GM18498 (cell line): ENCODE results near the gene KLC3.
"Not testable (repeated sequence)": the region's sequence is repeated elsewhere in the genome, so short reads cannot be mapped to it uniquely, and the experiment has no call there.

ENCODE experiments used
- ATAC-seq: cut with Tn5 transposase; IDR thresholded peaks from one replicate; pipeline ENCODE4 v1.9.1; 2021; ENCODE audit warnings: mild to moderate bottlenecking, moderate library complexity; ENCODE audit not compliant: unreplicated experiment

The KLC3 gene

DNA sequence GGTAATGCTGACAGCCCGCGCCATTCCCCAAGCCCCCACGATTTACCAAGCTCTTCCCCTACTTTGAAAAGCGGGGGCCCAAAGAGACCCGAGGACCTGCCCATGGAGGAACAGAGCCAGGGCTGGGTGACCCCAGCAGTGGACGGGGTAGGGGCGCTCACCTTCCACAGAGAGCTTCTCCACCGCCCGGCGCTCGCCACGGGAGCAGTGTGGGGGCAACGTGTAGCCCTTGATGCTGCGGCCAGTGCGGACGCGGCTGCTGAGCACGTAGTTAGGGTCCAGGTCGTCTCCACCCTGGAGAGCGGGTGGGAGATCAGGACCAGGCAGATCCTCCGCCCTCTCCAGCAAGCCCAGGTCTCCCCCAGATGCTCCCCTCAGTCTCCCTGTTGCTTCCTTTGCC is 25.2 kb upstream of the KLC3 start:
- ATAC-seq = no peak

DNA sequence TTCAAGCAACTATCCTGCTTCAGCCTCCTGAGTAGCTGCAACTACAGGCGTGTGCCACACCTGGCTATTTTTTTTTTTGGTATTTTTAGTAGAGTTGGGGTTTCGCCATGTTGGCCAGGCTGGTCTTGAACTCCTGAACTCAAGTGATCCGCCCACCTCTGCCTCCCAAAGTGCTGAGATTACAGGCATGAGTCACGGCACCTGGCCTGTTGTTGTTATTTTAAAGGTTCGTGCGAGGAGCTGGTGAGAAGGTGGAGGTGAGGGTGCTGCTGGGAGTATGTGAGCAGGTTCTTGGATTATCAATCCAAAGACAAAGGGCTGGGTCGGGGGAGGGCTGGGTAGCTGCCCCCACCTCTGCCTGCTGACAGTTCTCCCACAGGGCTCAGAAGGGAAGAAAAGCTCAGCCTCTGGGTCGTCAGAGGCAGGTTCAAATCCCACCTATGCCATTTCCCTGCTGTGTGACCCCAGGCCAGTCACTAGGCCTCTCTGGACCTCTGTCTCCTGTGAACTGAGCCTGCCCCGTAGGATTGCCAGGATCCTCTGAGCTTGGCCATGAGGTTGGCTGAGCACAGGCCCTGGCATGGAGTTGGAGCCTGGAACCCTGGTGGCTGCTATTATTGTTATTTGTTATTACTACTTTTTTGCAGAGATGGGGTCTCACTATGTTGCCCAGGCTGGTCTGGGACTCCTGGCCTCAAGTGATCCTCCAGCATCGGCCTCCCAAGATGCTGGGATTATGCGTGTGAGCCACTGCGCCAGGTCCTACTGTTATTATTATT is 19.4 kb upstream of the KLC3 start:
- ATAC-seq = no peak

DNA sequence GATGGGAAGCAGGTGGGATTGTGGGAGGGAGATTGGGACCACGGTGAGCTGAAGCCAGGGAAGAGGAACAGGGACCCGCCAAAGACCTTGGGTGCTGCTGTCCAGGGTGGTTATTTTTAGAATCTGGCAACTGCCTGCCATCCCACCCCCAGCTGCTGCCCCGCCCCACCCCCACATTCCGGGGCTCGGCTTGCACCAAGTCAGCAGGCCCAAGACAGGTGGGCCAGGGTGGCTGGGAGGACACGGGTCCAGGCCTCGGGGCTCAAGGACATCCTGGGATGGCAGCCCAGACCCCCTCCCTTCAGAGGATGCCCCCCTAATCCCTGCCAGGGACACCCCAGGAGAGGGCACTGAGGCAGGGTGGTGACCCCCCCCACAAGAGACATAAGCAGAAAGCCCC is 18.7 kb upstream of the KLC3 start:
- ATAC-seq = no peak

DNA sequence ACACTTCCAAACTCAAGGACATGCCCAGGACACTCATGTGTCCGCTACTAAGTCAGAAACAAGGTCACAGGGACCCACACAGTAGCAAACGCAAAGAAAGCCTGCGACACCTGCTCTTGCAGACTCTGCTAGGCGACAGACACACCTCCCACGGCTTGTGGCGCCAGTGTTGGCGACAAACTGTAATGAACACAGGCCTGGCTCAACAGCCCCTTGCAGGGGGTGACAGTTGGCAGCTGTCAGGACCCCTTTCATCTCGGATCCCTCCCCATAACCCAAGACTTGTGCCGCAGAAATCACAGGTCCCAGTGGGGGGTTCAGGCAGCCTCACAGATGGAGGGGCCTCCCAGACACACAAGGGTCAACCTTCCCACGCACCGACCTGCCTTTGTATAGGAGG is 18.2 kb upstream of the KLC3 start:
- ATAC-seq = no peak

DNA sequence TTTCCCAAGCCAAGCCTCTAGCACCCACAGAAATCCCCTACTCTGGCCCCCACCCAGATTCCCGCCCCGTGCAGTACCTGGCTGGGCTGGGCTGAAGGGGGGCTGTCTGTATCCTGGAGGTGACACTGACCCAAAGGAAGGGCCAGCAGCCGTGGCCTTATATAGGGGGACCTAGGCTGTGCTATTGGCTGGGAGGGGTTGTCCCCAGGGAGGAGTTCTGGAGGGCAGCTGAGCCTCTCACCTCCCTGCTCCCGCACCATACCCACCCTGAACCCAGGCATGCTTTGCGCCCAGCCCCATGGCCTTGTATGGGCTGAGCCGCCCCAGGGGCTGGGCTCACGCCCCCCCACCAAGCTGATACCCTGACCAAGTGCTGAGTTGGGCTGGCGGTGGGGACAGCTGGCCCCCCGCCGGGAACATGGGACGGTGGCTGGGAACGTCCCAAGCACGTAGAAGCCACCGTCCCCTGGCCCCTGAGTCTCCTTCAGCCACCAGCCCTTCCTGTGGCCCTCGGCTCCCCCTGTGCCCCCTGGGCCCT is 17.7 kb upstream of the KLC3 start, which contains the start of gene CKM:
Gene CKM, minus strand, starts transcription at position 132 of the 538 bp plus-strand sequence. CDS start 3,162 bp downstream, outside the sequence.
- ATAC-seq = no peak

DNA sequence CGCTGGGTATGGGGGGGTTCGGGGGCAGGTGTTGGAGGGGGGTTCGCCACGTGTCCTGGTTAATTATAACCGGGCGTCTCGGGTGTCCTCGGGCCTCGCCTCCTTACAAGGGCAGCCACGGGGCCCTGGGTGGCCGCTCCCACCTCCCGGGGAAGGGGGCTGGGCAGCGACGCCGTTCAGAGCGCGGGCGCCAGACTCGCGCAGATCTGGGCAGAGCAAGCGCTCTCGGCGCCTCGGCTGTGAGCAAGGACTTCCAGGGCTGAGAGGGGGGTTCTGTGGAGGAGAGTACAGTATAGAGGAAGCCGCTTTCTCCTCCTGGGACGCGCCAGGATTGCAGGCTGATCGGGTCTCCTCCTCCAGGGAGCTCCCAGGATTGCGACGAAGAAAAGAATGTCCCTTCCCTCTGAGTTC is 16.9 kb upstream of the KLC3 start:
- no peak for ATAC-seq

DNA sequence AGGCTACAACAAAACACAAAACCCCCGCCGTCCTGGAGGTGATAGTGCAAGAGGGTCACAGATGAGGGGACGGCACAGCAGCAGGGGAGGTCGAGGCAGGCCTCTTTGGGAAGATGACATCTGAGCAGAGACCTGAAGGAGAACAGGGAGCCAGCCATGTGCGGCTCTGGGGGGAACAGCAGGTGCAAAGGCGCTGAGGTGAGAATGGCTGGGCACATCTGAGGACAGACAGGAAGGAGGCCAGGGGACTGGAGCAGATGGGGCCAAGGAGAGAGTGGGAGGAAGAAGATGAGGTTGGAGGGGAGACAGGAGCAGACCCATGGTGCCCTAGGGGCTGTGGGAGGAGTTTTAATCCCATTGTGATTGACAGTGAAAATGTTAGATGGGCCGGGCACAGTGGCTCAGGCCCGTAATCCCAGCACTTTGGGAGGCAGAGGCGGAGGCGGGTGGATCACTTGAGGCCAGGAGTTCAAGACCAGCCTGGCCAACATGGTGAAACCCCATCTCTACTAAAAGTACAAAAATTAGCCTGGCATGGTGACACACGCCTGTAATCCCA is 16.1 kb upstream of the KLC3 start:
- no peak for ATAC-seq

DNA sequence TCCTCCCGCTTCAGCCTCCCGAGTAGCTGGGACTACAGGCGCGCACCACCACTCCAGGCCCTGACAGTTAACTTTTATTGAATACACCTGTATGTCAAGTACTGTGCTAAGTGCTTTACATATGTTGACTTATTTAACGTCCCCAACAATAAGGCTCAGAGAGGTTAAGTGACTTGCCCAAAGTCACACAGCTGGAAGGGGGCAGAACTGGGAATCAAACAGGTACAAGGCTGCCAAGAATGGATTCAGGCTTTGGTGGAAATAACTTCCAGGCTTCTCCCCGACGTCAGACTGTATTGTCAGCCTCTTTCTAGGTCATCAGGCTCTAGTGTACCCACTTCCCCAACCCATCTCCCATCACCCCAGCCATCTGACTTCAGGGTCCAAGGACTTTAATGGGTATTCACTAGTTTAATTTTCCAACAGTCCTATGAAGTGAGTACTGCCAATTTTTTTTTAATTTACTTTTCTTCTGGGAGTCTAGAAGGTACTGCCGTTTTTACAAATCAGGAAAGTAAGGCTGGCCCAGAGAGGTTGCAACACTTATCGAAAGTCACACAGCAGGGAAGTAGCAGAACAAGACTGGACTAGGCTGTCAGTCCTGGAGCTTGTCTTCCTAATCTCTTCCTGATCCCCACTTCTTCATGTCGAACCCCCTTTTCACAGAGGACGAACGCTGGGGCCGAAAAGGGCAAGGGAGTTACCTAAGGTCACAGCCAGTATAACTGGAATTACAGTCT is 13.0 kb upstream of the KLC3 start:
- no peak for ATAC-seq

DNA sequence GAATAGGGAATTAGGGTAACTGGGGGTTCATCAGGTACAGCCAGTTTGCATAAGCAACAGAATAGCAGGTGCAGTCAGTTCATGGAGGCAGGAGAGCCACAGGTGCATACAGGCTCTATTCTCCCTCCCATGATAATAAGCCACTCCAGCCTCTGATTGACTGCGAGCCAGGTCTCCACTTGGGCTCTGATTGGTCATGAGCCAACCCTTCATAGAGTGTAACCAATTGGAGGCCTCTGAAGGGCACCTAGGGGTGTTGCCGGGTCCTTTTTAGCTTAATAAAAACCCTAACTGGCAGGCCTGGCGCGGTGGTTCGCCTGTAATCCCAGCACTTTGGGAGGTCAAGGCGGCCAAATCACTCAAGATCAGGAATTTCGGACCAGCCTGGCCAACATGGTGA is 9.1 kb upstream of the KLC3 start:
- ATAC-seq = no peak

DNA sequence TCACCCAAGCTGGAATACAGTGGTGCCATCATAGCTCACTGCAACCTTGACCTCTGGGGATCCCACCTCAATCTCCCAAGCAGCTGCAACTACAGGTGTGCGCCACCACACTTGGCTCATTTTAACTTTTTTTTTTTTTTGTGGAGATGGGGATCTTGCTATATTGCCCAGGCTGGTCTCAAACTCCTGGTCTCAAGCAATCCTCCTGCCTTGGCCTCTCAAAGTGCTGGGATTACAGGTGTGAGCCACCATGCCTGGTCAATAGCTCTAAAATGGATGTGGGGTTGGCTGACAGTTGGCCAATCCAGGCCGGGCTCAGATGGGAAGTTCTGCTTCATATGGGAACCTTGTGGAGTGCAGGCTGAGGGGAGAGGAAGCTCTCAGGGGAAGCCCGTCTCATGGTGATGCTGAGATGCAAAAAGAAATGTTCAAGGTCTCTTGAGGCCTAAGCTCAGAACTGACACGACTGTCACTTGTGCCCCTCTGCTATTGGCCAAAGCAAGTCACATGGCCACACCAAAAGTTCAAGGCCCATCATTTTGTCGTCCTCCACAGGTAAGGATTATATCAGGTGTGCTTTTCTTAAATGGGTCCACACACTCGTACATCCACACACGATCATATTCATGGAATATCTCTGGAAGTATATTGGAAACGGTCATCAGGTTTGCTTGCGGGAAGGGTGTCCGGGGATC is 6.8 kb upstream of the KLC3 start:
- no peak for ATAC-seq

DNA sequence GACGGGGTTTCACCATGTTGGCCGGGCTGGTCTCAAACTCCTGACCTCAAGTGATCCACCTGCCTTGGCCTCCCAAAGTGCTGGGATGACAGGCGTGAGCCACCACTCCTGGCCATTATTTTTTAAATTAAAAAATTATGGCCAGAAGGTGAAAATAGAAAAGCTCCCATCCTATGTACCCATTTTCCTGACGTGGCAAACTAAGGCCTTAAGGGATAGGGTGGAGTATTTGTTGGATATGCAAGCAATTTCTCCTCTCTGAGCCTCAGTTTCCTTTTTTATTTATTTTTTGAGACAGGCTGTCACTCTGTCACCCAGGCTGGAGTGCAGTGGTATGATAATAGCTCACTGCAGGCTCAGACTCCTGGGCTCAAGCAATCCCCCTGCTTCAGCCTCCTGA is 5.7 kb upstream of the KLC3 start:
- not testable (repeated sequence) for ATAC-seq

DNA sequence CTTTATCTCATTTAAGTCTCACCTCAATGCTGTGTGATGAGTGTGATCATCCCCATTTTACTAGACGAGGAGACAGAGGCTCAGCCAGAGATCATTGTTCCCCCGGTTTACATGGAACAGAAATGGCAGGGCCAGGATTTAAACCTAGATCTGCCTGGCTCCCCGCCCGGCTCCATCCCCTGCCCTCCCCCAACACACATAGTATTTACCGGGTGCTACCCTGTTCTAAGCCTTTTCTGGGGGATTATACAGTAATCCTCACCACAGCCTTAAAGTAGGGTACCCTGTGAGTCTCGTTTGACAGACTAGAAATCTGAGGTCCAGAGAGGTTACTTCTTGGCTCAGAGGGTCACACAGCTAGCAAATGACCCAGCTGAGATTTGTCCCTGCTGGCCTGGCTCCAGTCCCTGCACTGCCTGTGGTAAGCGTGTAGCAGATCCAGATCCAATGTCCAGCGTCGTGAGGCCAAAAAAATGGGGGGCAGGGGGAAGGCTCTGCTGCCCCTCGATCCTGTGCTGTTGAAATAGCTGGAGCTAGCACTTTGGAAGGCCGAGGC is 3.8 kb upstream of the KLC3 start:
- ATAC-seq = no peak

DNA sequence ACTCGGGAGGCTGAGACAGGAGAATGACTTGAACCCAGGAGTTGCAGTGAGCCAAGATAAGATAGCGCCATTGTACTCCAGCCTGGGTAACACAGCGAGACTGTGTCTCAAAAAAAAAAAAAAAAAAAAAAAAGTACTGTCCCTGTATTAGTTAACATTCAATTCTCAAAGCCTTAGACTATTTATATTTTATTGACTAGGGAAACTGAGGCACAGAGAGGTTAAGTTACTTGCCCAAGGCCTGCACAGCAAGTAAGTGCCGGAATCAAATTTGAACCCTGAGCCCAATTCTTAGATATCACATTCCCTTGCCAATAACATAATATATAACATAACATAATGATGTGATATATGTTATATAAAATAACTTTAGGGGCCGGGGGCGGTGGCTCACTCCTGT is 921 bp upstream of the KLC3 start:
- ATAC-seq = no peak

DNA sequence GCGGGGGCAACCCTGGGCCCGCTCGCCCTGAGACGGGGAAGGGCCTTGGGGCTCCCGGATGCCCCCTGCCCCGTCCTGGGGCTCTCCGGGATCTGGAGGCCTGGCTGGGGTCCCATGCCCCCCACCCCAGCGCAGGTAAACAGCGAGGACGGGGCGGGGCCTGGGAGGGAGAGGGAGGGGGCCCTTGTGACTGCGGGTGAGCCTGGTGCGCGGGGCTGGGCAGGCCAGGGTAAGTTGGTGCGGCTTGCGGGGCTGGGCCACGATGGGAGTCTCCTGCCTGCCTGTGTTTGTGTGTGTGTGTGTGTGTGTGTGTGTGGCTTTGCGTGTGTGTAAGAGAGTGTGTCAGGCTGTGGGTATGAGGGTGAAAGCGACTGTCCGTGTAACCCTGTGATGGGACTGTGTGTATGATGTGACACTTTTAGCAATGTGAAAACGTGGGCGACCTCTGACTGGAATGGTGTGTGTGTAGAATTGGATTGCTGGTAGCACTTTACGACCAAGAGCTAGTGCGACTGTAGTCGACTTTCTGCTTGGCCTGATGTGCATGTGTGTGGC is 426 bp downstream of the KLC3 start:
- no peak for ATAC-seq

DNA sequence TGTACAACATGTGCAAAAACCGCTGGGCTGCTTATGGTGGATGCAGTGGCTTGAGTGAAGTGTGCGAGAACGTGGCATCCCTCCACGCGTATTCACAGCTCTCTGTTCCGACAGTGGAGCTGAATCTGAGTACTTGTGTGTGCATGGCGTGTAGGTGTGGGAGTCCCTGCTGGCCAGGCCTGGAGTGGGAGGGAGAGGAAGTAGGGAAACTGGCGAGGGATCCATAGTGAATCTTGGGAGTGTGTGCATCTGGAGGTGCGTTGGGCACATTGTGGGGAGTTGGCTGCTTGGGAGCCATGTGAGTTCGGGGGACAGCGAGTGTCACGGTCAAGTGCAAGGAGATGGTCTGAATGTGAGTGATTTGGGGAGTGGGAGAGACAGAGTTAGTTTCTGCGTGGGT is 2.4 kb downstream of the KLC3 start:
- no peak for ATAC-seq

DNA sequence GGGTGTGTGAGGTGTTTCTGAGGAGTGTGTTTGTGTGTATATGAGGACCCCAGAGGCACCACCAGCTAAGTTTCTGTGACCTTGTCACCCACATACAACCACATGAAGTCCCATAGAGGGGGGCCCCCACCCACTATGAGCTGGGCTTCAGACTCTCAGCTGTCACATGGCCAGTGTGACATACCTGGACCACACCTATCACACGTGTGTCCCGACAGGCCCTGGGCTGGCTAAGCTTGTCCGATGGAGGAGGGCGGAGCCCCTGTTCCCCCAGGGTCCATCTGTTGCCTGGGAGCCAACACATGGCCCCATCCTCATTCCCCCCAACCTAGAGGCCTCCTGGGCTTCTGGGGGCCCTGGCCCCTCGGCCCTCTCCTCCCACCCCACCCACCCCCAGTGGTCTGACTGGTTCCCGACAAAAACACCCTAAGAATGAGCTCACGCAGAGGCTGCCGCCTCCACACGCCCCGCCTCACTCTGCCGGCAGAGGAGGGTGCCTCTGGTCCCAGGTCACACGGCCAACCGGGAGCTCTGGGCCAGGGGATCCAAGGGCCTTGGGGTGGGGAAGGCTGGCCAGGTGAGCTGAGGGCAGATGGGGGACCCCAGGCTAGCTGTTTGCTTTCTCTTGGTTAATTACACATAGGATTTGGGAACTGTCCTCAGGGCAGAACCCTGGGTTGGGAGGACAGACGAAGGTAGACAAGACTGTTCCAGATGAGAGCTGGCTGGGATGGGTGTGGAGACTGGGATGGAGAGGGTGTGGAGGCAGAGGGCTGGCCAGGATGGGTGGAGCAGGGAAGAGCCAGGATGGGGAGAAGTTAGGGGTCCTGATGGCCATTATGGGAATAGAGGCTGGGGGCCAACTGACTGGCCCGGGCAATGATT is 4.3 kb downstream of the KLC3 start:
- ATAC-seq = no peak

DNA sequence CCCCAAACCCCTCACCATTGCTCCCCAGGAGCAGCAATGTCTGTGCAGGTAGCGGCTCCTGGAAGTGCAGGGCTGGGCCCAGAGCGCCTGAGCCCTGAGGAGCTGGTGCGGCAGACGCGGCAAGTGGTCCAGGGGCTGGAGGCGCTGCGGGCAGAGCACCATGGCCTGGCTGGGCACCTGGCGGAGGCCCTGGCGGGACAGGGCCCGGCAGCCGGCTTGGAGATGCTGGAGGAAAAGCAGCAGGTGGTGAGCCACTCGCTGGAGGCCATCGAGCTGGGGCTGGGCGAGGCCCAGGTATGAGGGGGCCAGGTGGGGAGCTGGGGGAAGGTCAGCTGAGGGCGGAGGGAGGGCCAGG is 4.9 kb downstream of the KLC3 start:
- ATAC-seq = no peak

DNA sequence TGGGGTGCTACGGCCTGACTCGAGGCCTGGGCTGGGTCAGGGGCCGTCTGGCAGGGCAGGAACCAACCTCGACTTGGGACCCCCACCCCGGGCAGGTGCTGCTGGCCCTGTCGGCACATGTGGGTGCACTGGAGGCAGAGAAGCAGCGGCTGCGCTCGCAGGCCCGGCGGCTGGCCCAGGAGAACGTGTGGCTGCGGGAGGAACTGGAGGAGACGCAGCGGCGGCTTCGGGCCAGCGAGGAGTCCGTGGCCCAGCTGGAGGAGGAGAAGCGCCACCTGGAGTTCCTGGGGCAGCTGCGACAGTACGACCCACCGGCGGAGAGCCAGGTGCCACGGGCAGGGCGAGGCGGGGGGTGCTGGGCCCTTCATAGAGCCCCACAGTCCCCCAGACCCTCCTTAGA is 5.9 kb downstream of the KLC3 start:
- ATAC-seq = no peak

DNA sequence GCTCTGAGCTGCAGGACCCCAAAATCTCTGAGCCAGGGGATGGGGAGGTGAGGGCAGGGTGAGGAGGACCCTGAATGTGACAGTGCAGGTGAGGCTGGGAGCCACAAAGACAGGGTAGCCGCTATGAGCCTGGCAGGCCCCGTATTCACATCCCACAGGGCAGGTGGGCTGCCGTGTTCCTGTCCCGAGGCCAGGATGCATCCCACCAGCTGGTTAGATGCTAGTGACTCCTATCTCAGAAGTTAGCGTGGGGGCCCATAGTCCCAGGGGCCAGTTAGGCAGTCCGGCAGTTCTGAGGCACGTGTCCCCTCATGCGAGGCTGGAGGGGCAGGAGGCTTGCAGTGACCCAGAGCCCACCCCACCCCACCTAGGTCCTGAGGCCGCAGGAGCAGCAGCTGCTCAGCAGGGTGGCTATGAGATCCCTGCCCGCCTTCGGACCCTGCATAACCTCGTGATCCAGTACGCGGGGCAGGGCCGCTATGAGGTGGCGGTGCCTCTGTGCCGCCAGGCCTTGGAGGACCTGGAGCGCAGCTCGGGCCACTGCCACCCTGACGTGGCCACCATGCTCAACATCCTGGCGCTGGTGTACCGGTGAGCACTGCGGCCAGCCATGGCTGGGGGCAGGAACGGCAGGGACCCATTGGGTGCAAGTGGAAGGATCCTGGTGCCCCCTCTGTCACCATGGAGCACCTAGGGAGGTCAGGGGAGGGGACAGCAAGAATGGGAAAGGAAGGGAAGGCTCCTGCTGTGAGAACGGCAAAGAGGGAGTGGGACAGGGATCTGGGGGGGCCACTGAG is 7.2 kb downstream of the KLC3 start:
- no peak for ATAC-seq
